ENCODE measurements around the gene STK39.

The STK39 gene

GRCh38 chr2:167962436-167963226 is 284.8 kb downstream of the STK39 start:
- no peak for DNase-seq

- no peak for DNase-seq
Observed at GRCh38 chr2:167961536-167962048, 285.8 kb downstream of the STK39 start.

- no peak for DNase-seq
Observed at GRCh38 chr2:167960089-167960747, 287.2 kb downstream of the STK39 start.

GRCh38 chr2:167957662-167958061 is 289.7 kb downstream of the STK39 start:
- no peak for DNase-seq

GRCh38 chr2:167955264-167955906 is 292.0 kb downstream of the STK39 start:
- no peak for DNase-seq

- DNase-seq: no peak
Observed at GRCh38 chr2:167954495-167954894, 292.9 kb downstream of the STK39 start.

- no peak for DNase-seq
Observed at GRCh38 chr2:167953776-167954175, 293.6 kb downstream of the STK39 start.

GRCh38 chr2:167950571-167950970 is 296.8 kb downstream of the STK39 start:
- no peak for DNase-seq

GRCh38 chr2:167946441-167946841 is 301.0 kb downstream of the STK39 start:
- DNase-seq: no peak

GRCh38 chr2:167945660-167946368 is 301.6 kb downstream of the STK39 start:
- no peak for DNase-seq

GRCh38 chr2:167944825-167945659 is 302.4 kb downstream of the STK39 start:
- DNase-seq: no peak

- no peak for DNase-seq
Observed at GRCh38 chr2:167943897-167944296, 303.5 kb downstream of the STK39 start.

GRCh38 chr2:167943368-167943767 is 304.0 kb downstream of the STK39 start:
- no peak for DNase-seq

GRCh38 chr2:167942366-167943081 is 304.9 kb downstream of the STK39 start:
- no peak for DNase-seq

- DNase-seq: no peak
Observed at GRCh38 chr2:167941604-167942003, 305.8 kb downstream of the STK39 start.

- DNase-seq: no peak
Observed at GRCh38 chr2:167940734-167941507, 306.5 kb downstream of the STK39 start.

- DNase-seq: no peak
Observed at GRCh38 chr2:167940346-167940725, 307.1 kb downstream of the STK39 start.

- no peak for DNase-seq
Observed at GRCh38 chr2:167939514-167940345, 307.7 kb downstream of the STK39 start.
